Bronchial epithelial cell (primary cell): ENCODE data around the gene DFFB. TPM values are rescaled to one million over a fixed set of nuclear protein-coding genes. Genes with fewer than 3 reads are reported as not detected.

Experiments used
- DNase-seq: peaks from one replicate; pipeline ENCODE4 v3.0.0-alpha.2; 2010; ENCODE audit warnings: low read depth
- FAIRE-seq: peaks from 2 replicates; lab custom pipeline; 2011; peaks lifted over from hg19 to GRCh38; lab: Jason Lieb, UNC
- H3K27me3 ChIP-seq: 2 replicates; pipeline ENCODE4 v1.5.1; 2011; ENCODE audit warnings: low read length; ENCODE audit not compliant: control insufficient read depth, insufficient read depth
- H3K36me3 ChIP-seq: 2 replicates; pipeline ENCODE4 v1.5.1; 2011; ENCODE audit warnings: low read length; ENCODE audit not compliant: control insufficient read depth, insufficient read depth
- H3K4me3 ChIP-seq: 2 replicates; pipeline ENCODE4 v1.5.1; 2011; ENCODE audit warnings: mild to moderate bottlenecking, low read depth, low read length, control low read depth
- CTCF ChIP-seq: IDR thresholded peaks from 2 replicates; pipeline ENCODE4 v1.5.1; 2011; ENCODE audit warnings: mild to moderate bottlenecking, moderate library complexity, low read length, control low read depth, inconsistent platforms; ENCODE audit not compliant: insufficient read depth, severe bottlenecking
- total RNA-seq: library from RNA; depleted of rRNA; stranded (reverse); fragments of >200 nt; gene quantifications from 2 replicates; pipeline ENCODE4 v1.2.1, GENCODE V29; 2014

The DFFB gene
- total RNA-seq, 1 donor from 2014 or later: 3.9 TPM

- Histone ChIP-seq H3K4me3 (peak overlapping the region; percentile 93), H3K27me3 (no peaks in the 10 kb centered on the region), H3K36me3 (no peaks in the 10 kb centered on the region)
- TF ChIP-seq CTCF: peak; percentile 19
- DNase-seq (no peak), FAIRE-seq (no peak)
These were observed 42.5 kb downstream of the DFFB start for GRCh38 chr1:3899754-3900149.

GRCh38 chr1:3900150-3900968, 43.1 kb downstream of the DFFB start, which contains the start of gene C1orf174:
Gene C1orf174, minus strand, starts transcription at chr1:3900272. Its CDS starts 86 bp downstream, at chr1:3900186.
- FAIRE-seq: no peak

GRCh38 chr1:3900969-3901529, 43.8 kb downstream of the DFFB start:
- FAIRE-seq (no peak), DNase-seq (peak; percentile 85)
- Histone ChIP-seq H3K4me3 (peak overlapping the region; percentile 93), H3K36me3 (no peaks in the 10 kb centered on the region), H3K27me3 (no peaks in the 10 kb centered on the region)
- TF ChIP-seq CTCF: no peak

More at GRCh38 chr1:3900150-3900968, 43.1 kb downstream of the DFFB start, which contains the start of gene C1orf174:
- no peak for TF ChIP-seq CTCF
- DNase-seq: peak; percentile 87
- no peaks in the 10 kb centered on the region for H3K36me3 ChIP-seq
- peak within 1 kb of the TSS; percentile 93 for H3K4me3 ChIP-seq
- no peaks in the 10 kb centered on the region for H3K27me3 ChIP-seq

- H3K4me3 ChIP-seq: no peak overlapping the region
- no peaks in the 10 kb centered on the region for H3K27me3 ChIP-seq
- no peak for DNase-seq
- no peak for TF ChIP-seq CTCF
- no peak for FAIRE-seq
- H3K36me3 ChIP-seq: no peaks in the 10 kb centered on the region
These were observed 44.8 kb downstream of the DFFB start for GRCh38 chr1:3902111-3902511.

- no peak for TF ChIP-seq CTCF
- FAIRE-seq (no peak), DNase-seq (no peak)
- H3K4me3 ChIP-seq: no peak overlapping the region
- no peaks in the 10 kb centered on the region for H3K27me3 ChIP-seq
- H3K36me3 ChIP-seq: no peaks in the 10 kb centered on the region
These were observed 45.4 kb downstream of the DFFB start for GRCh38 chr1:3902571-3903091.
